Motor neuron (in vitro differentiated cells): ENCODE measurements around the gene GMNN. TPM values are rescaled to one million over a fixed set of nuclear protein-coding genes. Genes with fewer than 3 reads are reported as not detected.

Experiments
- ATAC-seq, 8 experiments: fragments of 200-7000 bp; cut with Tn5 transposase; replicated peaks in 6 of 8; 2 replicates each; pipeline ENCODE4 v1.8.0; 2021; ENCODE audit warnings: mild to moderate bottlenecking in 8 of 8, moderate library complexity in 8 of 8
- H3K27ac ChIP-seq, 2 donors: fragments of 250-450 bp; sonication (Bioruptor Pico); 2 replicates each; pipeline ENCODE4 v1.9.0; 2021; ENCODE audit warnings: antibody characterized with exemption in 2 of 2, mild to moderate bottlenecking in 2 of 2, moderate library complexity in 1 of 2
- H3K4me1 ChIP-seq, 2 donors: fragments of 250-450 bp; sonication (Bioruptor Pico); replicated peaks in 1 of 2; 2 replicates each; pipeline ENCODE4 v1.6.1; 2021; ENCODE audit warnings: antibody characterized with exemption in 2 of 2, mild to moderate bottlenecking in 2 of 2, moderate library complexity in 1 of 2
- H3K4me3 ChIP-seq, 5 donors: fragments of 250-450 bp; sonication (Bioruptor Pico); 2 replicates each; pipeline ENCODE4 v1.9.0; 2021; ENCODE audit warnings: antibody characterized with exemption in 5 of 5, mild to moderate bottlenecking in 5 of 5, moderate library complexity in 4 of 5
- WGBS, 10 experiments: fragments of 450-650 bp; shearing (Covaris generic); methylation state at CpG; one replicate each; pipeline ENCODE4 v1.0.0; 2022; 5-methylcytosine and 5-hydroxymethylcytosine counted together
- in situ Hi-C, 9 experiments: fragments of 400-800 bp; cut with MboI; loops; one replicate each; pipeline ENCODE4 v1.15.0; 2021; ENCODE audit warnings: low sequenced_read_pairs in 9 of 9, low pct_unique_long_range_greater_than_20kb in 2 of 9; ENCODE audit not compliant: unreplicated experiment in 9 of 9
- total RNA-seq, 8 experiments: library from RNA; unstranded; fragments of 300-600 nt; gene quantifications; 2 replicates each; pipeline versions ENCODE4 v1.2.3 to v1.2.4, GENCODE V29; 2022

GMNN gene
- total RNA-seq, 8 experiments from 2014 or later: 3.7 to 63.5 (median 14.6) TPM

- Histone ChIP-seq H3K4me1 (no peaks in the 10 kb centered on the region), H3K4me3 (no peak overlapping the region), H3K27ac (no peak overlapping the region)
- peak in 4 of 8 experiments; percentile 35 to 67 (median 60) for ATAC-seq
- 46 to 92% (median 78%) methylated on average over 5 to 9 of the region's 9 CpGs for WGBS, 10 experiments
- in situ Hi-C loops: no loop called here
These were observed 7.9 kb upstream of the GMNN start for GRCh38 chr6:24766680-24767462.

GRCh38 chr6:24768361-24768760, 6.4 kb upstream of the GMNN start:
- in situ Hi-C loops: no loop called here
- Histone ChIP-seq H3K4me3 (no peak overlapping the region), H3K4me1 (no peaks in the 10 kb centered on the region), H3K27ac (no peak overlapping the region)
- WGBS, 10 experiments: 10 to 100% (median 100%) methylated on average over 1 to 4 of the region's 5 CpGs; no CpG with 5 or more reads in 6 of the 10 experiments
- ATAC-seq: no peak

GRCh38 chr6:24775520-24776058, 852 bp downstream of the GMNN start:
- ATAC-seq: peak; percentile 2 to 34 (median 8)
- in situ Hi-C loops: no loop called here
- peak overlapping the region; percentile 74 to 99 (median 89) for H3K4me3 ChIP-seq
- peak overlapping the region in 1 of 2 donors; percentile 5 for H3K27ac ChIP-seq
- 0 to 20% (median 1%) methylated on average over 1 to 15 of the region's 20 CpGs for WGBS, 10 experiments
- peaks cover 9 to 12% of the 10 kb centered on the region in 2 donors for H3K4me1 ChIP-seq

DNA sequence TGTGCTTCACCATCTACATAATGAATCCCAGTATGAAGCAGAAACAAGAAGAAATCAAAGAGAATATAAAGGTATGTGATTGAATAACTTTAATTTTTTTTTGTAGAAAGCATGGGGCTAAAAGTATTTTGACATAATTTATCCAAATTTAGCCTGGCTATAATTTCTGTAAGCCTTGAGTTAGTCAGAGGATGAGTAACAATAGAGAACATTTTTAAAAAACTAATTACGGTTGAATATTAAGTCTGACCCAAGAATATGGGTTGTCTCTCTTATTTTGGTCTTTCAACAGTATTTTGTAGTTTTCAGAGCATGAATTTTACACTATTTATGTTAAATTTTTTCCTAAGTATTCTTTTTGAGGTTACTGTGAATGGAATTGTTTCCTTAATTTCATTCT, 2.5 kb downstream of the GMNN start:
- in situ Hi-C loops: no loop called here
- no peak overlapping the region for H3K4me3 ChIP-seq

GRCh38 chr6:24778121-24778520, 3.4 kb downstream of the GMNN start:
- H3K4me3 ChIP-seq: no peak overlapping the region
- in situ Hi-C loops: no loop called here
- H3K4me1 ChIP-seq: peaks cover 9 to 12% of the 10 kb centered on the region in 2 donors
- no peak overlapping the region for H3K27ac ChIP-seq
- no peak for ATAC-seq
- 80 to 100% (median 100%) methylated on average over 1 of the region's 1 CpG; no CpG with 5 or more reads in 5 of the 10 experiments for WGBS, 10 experiments

More for the DNA sequence above, 2.5 kb downstream of the GMNN start:
- Histone ChIP-seq H3K4me1 (peaks cover 9 to 12% of the 10 kb centered on the region in 2 donors), H3K27ac (no peak overlapping the region)
- ATAC-seq: no peak
- WGBS, 10 experiments: 0 to 100% (median 86%) methylated on average over 1 of the region's 1 CpG; no CpG with 5 or more reads in 1 of the 10 experiments

DNA sequence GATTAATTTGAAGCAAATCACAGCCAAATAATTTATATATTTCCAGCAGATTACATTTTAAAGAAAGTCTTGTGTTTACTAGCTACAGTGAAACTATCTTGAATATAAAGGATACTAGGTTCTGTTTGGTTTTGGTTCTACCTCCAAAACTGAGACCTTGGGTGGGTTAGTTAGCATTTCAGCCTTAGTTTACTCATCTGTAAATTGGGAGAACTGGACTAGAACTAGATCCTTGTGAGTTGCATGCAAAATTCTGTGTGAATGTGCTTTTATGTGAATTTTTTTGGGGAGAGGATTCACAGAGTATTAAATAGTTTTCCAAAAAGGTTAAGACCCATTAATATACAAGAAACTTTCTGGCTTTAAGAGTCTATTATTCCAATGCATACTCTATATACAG, 4.1 kb downstream of the GMNN start:
- no peak for ATAC-seq
- in situ Hi-C loops: no loop called here
- Histone ChIP-seq H3K4me3 (no peak overlapping the region), H3K27ac (no peak overlapping the region), H3K4me1 (peaks cover 8 to 12% of the 10 kb centered on the region in 2 donors)

DNA sequence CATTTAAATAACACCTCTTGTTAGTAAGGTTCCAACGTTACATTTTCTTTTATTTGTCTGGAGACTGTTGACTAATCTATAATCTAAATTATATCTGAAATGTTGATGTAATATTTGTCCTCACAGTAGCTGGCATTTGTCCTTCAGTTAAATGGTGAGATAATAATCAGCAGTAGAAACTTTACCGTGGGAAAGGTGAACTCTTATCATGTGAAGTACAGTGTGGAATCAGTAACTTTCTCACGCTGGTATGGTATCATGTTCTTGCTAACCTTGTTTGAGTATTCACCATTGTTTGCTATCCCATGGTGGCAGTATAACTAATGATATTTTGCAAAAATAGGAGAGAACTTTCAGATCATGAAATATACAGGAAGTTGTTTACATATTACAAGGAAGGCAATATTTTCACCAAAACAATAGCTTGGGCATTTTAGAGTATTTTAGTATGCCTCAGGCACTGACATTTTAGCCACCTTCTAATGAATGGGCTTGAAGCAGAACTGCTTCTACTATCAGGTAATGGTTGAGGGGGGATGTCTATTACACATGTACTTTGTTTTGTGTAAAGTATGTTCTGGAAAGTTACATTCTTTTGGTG, 4.8 kb downstream of the GMNN start:
- in situ Hi-C loops: no loop called here
- no peak for ATAC-seq

GRCh38 chr6:24780206-24780605, 5.5 kb downstream of the GMNN start:
- H3K4me3 ChIP-seq: no peak overlapping the region
- H3K27ac ChIP-seq: no peak overlapping the region
- no peak for ATAC-seq
- 87 to 100% (median 100%) methylated on average over 1 to 4 of the region's 4 CpGs for WGBS, 10 experiments
- peaks cover 7 to 8% of the 10 kb centered on the region in 2 donors for H3K4me1 ChIP-seq
- in situ Hi-C loops: no loop called here

More for the DNA sequence above, 4.8 kb downstream of the GMNN start:
- 68 to 100% (median 88%) methylated on average over 2 to 3 of the region's 3 CpGs; no CpG with 5 or more reads in 2 of the 10 experiments for WGBS, 10 experiments
- H3K4me3 ChIP-seq: no peak overlapping the region
- no peak overlapping the region for H3K27ac ChIP-seq
- H3K4me1 ChIP-seq: peaks cover 7 to 8% of the 10 kb centered on the region in 2 donors

DNA sequence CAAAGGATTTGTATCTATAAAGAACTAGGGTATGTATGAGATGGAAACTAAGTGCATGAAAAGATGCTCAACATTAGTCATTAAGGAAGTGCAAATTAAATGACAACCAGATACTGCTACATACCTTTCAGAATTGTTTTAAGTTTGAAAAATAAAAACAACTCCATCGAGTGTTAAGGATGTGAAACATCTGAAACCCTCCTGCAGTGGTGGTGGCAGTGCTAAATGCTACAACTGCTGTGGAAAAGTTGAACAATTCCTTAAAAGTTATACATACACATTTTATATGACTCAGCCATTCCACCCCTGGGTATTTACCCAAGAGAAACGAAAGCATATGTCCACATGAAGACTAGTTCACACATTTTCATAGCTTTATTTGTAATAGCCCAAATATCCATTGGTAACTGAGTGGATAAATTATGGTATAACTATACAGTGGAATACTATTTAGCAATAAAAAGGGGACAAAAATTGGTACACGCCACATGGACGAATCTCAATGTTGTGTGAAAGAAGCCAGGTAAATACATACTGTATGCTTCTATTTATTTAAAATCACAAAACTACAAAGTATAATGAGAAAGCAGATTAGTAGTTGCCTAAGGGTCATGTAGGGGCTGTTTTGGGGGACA, 13.4 kb downstream of the GMNN start:
- Histone ChIP-seq H3K27ac (no peak overlapping the region), H3K4me3 (no peak overlapping the region), H3K4me1 (no peaks in the 10 kb centered on the region)
- 58 to 100% (median 92%) methylated on average over 2 to 4 of the region's 4 CpGs for WGBS, 10 experiments
- ATAC-seq: no peak
- in situ Hi-C loops: no loop called here

DNA sequence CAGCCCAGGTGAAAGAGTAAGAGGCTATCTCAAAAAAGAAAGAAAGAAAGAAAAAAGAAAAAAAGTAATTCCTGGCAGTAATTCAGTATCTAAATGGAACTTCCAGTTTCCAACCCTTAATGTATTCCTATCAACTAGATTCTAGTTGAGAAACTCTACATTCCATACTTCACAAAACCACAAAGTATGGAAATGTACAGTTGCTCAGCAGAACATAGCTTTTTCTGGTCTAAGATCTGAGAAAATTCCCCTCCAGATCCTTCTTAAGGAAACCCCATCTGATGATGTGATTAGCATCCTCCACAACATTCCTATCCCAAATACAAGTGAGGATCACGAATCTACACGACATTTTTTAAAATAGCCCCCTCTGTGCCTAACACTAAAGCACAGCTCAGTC, 20.4 kb downstream of the GMNN start:
- 61 to 100% (median 85%) methylated on average over 2 of the region's 2 CpGs; no CpG with 5 or more reads in 4 of the 10 experiments for WGBS, 10 experiments
- in situ Hi-C loops: no loop called here
- no peak overlapping the region for H3K27ac ChIP-seq

DNA sequence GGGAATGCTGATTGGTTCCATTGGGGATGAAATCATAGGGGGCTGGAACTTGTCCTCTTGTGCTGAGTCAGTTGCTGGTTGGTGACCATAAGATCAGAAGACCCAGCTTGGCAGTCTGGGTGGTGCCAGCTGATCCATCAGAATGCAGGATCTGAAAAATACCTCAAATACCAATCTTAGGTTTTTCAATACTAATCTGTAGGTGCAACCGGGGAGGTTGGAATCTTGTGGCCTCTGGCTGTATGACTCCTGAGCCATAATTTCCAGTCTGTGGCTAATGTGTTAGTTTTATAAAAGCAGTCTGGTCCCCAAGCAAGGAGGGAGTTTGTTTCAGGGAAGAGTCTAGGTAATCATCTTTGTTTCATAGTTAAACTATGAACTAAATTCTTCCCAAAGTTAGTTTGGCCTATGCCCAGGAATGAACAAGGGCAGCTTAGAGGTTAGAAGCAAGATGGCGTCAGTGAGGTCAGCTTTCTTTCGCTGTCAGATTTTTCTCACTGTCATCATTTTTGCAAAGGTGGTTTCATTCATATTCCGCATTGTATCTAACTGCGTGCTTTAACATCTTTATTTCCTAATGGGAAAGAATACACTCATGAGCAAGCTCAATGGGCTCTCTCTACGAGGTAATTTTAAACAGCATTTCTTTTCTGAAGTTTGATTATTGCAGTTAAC, 22.0 kb downstream of the GMNN start:
- in situ Hi-C loops: no loop called here
- Histone ChIP-seq H3K4me1 (peaks cover 0 to 3% of the 10 kb centered on the region in 2 donors), H3K27ac (no peak overlapping the region), H3K4me3 (no peak overlapping the region)
- 89 to 100% (median 95%) methylated on average over 2 to 6 of the region's 6 CpGs; no CpG with 5 or more reads in 1 of the 10 experiments for WGBS, 10 experiments
- ATAC-seq: no peak

More for the DNA sequence above, 20.4 kb downstream of the GMNN start:
- Histone ChIP-seq H3K4me3 (no peak overlapping the region), H3K4me1 (peaks cover 0 to 3% of the 10 kb centered on the region in 2 donors)
- ATAC-seq: no peak

DNA sequence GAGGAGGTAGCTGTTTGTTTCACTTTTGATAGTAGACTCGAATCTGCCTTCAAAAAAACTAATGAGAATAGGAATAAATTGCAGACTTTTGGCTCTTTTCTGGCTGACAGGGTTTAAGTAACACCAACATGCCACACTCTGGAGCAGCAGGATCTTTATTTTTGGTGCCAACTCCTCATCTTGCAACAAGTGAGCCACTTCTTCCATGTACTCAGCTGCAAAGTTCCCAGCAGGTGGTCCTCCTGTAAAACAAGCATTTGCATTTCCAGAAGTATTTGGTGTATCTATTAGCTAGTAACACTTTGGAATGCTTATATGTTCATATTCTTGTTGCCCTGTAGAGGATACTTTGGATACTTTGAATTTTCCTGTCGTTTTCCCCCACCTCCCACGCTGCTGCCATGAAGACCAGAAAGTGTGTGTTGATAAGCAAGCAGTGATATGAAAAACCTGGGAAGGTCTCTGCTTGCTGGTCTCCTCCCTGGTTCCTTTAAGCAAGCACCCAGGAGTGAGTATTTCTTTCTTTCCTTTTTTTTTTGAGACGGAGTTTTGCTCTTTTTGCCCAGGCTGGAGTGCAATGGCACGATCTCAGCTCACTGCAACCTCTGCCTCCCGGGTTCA, 23.0 kb downstream of the GMNN start:
- Histone ChIP-seq H3K4me1 (peaks cover 0 to 3% of the 10 kb centered on the region in 2 donors), H3K27ac (no peak overlapping the region), H3K4me3 (no peak overlapping the region)
- no peak for ATAC-seq
- 70 to 93% (median 88%) methylated on average over 2 to 5 of the region's 6 CpGs; no CpG with 5 or more reads in 1 of the 10 experiments for WGBS, 10 experiments
- in situ Hi-C loops: no loop called here
